Breast epithelium (tissue), 4 donors: ENCODE results near the gene CORO1C. TPM values are rescaled to one million over a fixed set of nuclear protein-coding genes. Genes with fewer than 3 reads are reported as not detected.

Source experiments
- DNase-seq, 2 donors: peaks; one replicate each; pipeline ENCODE4 v3.0.0-alpha.2; 2019; ENCODE audit warnings: low spot score in 2 of 2
- H3K27ac ChIP-seq, 2 donors: fragments of 200-600 bp; sonication (generic) in 1 of 2; one replicate each; pipeline ENCODE4 v1.5.1; 2016 to 2019; ENCODE audit warnings: mild to moderate bottlenecking in 1 of 2
- H3K27me3 ChIP-seq, 2 donors: fragments of 200-600 bp; sonication (generic) in 1 of 2; one replicate each; pipeline versions ENCODE4 v1.5.1 to v1.6.0; 2017 to 2019; ENCODE audit warnings: control low read depth in 1 of 2, mild to moderate bottlenecking in 1 of 2
- H3K36me3 ChIP-seq: fragments of 200-600 bp; one replicate; pipeline ENCODE4 v1.5.1; 2019
- H3K4me1 ChIP-seq, 2 donors: fragments of 200-600 bp; sonication (generic); one replicate each; pipeline ENCODE4 v1.5.1; 2016 to 2019; ENCODE audit warnings: control low read depth in 1 of 2
- H3K4me3 ChIP-seq, 3 donors: fragments of 200-600 bp; sonication (generic); 1 replicate in 2 of 3; 2 replicates in 1 of 3; pipeline ENCODE4 v1.5.1; 2016 to 2019; ENCODE audit warnings: mild to moderate bottlenecking in 3 of 3, moderate library complexity in 2 of 3
- H3K9me3 ChIP-seq, 2 donors: fragments of 200-600 bp; sonication (generic) in 1 of 2; one replicate each; pipeline ENCODE4 v1.5.1; 2016 to 2019; ENCODE audit warnings: control low read depth in 1 of 2
- CTCF ChIP-seq, 3 donors: fragments of 450-650 bp; IDR thresholded peaks; one replicate each; pipeline ENCODE4 v1.5.1; 2016 to 2017; ENCODE audit warnings: antibody characterized with exemption in 3 of 3, mild to moderate bottlenecking in 3 of 3, moderate library complexity in 3 of 3
- POLR2A ChIP-seq: fragments of 450-650 bp; IDR thresholded peaks from one replicate; pipeline ENCODE4 v1.6.1; 2016; ENCODE audit warnings: antibody characterized with exemption, mild to moderate bottlenecking, moderate library complexity
- POLR2AphosphoS5 ChIP-seq, 3 donors: sonication (generic); formaldehyde crosslinking; IDR thresholded peaks; one replicate each; pipeline ENCODE4 v1.6.1; 2017; ENCODE audit warnings: antibody characterized with exemption in 3 of 3
- intact Hi-C: fragments of 100-400 bp; cut with DNase I; formaldehyde crosslinking; loops from one replicate; pipeline ENCODE4 v1.15.1; 2023; ENCODE audit warnings: low total_unique reads
- total RNA-seq, 3 donors: library from RNA; depleted of rRNA; stranded (reverse); fragments of >200 nt; gene quantifications; one replicate each; pipeline ENCODE4 v1.1.0, GENCODE V29; 2016

Gene CORO1C
- total RNA-seq, 3 donors from 2014 or later = 121 to 155 (median 149) TPM

- no peaks in the 10 kb centered on the region for H3K27me3 ChIP-seq
- intact Hi-C loops = no loop called here
- no peak overlapping the region for H3K4me3 ChIP-seq
- no peaks in the 10 kb centered on the region for H3K9me3 ChIP-seq
- no peak for DNase-seq
- H3K36me3 ChIP-seq = no peaks in the 10 kb centered on the region
- no peak overlapping the region for H3K27ac ChIP-seq
- no peaks in the 10 kb centered on the region for H3K4me1 ChIP-seq
- no peak for TF ChIP-seq POLR2AphosphoS5 (IDR thresholded peaks at IDR 0.05)
- TF ChIP-seq POLR2A = no peak
- no peak for TF ChIP-seq CTCF (IDR thresholded peaks at IDR 0.05)
These were observed 28.6 kb upstream of the CORO1C start for GRCh38 chr12:108759924-108760323.

GRCh38 chr12:108757856-108758255, 26.5 kb upstream of the CORO1C start:
- Histone ChIP-seq H3K9me3 (no peaks in the 10 kb centered on the region), H3K4me3 (no peak overlapping the region), H3K4me1 (no peaks in the 10 kb centered on the region), H3K27ac (no peak overlapping the region), H3K36me3 (no peaks in the 10 kb centered on the region), H3K27me3 (no peaks in the 10 kb centered on the region)
- no peak for TF ChIP-seq POLR2A
- no peak for TF ChIP-seq POLR2AphosphoS5 (IDR thresholded peaks at IDR 0.05)
- TF ChIP-seq CTCF (IDR thresholded peaks at IDR 0.05) = no peak
- DNase-seq = peak in 1 of 2 donors; percentile 48
- intact Hi-C loops = no loop called here

DNA sequence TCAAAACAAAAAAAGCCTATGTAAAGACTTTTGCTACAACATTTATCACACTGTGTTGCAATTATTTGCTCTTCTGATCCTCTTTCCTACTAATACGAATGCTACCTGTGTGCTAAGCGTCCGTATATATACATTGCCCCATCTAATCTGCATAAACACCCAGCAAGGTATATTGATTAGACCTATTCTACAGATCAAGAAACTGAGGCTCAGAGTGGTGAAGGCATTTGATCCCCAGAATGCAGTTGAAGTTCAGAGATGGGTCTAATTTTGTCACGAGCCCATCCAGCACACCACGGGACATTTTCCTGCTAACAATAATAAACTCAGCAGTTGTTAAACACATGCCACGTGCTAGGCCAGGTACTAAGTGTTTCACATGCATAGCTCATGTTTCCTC, 25.1 kb upstream of the CORO1C start:
- DNase-seq = no peak
- Histone ChIP-seq H3K36me3 (no peaks in the 10 kb centered on the region), H3K4me1 (no peaks in the 10 kb centered on the region), H3K4me3 (no peak overlapping the region), H3K27ac (no peak overlapping the region), H3K27me3 (no peaks in the 10 kb centered on the region), H3K9me3 (no peaks in the 10 kb centered on the region)
- TF ChIP-seq POLR2A (no peak), CTCF (IDR thresholded peaks at IDR 0.05) (no peak), POLR2AphosphoS5 (IDR thresholded peaks at IDR 0.05) (no peak)
- intact Hi-C loops = no loop called here

DNA sequence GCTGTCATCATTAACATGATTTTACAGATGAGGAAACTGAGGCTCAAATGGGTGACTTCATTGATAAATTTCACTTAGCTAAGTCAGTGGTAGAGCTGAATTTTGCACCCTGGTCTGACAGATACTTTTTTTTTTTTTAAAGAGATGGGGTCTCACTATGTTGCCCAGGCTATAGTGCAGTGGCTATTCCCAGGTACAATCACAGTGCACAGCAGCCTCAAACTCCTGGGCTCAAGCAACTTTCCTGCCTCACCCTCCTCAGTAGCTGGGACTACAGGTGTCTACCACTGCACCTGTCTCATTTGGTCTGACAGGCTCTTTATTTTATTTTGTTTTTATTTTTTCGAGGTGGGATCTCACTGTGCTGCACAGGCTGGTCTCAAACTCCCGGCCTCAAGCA, 24.2 kb upstream of the CORO1C start:
- Histone ChIP-seq H3K9me3 (no peaks in the 10 kb centered on the region), H3K27ac (no peak overlapping the region), H3K4me1 (no peaks in the 10 kb centered on the region), H3K36me3 (no peaks in the 10 kb centered on the region), H3K27me3 (no peaks in the 10 kb centered on the region), H3K4me3 (no peak overlapping the region)
- intact Hi-C loops = no loop called here
- no peak for TF ChIP-seq POLR2AphosphoS5 (IDR thresholded peaks at IDR 0.05)
- no peak for TF ChIP-seq POLR2A
- TF ChIP-seq CTCF (IDR thresholded peaks at IDR 0.05) = no peak
- no peak for DNase-seq

- intact Hi-C loops = no loop called here
- no peak overlapping the region for H3K27ac ChIP-seq
These were observed 22.7 kb upstream of the CORO1C start for GRCh38 chr12:108753976-108754375.

More at GRCh38 chr12:108753976-108754375, 22.7 kb upstream of the CORO1C start:
- TF ChIP-seq POLR2AphosphoS5 (IDR thresholded peaks at IDR 0.05) = no peak
- no peak for TF ChIP-seq POLR2A
- no peak for TF ChIP-seq CTCF (IDR thresholded peaks at IDR 0.05)
- Histone ChIP-seq H3K27me3 (no peaks in the 10 kb centered on the region), H3K4me1 (no peaks in the 10 kb centered on the region), H3K9me3 (no peaks in the 10 kb centered on the region), H3K36me3 (no peaks in the 10 kb centered on the region), H3K4me3 (no peak overlapping the region)
- no peak for DNase-seq
